GM10266 (cell line): ENCODE results near the gene FKBP9.
"Not testable (repeated sequence)": the region's sequence is repeated elsewhere in the genome, so short reads cannot be mapped to it uniquely, and the experiment has no call there.

Source experiments
- DNase-seq: peaks from one replicate; pipeline ENCODE4 v3.0.0; 2012; ENCODE audit errors: extremely low spot score
- CTCF ChIP-seq: IDR thresholded peaks from 2 replicates; pipeline ENCODE4 v1.5.1; 2012; ENCODE audit warnings: mild to moderate bottlenecking, low read depth; ENCODE audit not compliant: control insufficient read depth, insufficient read depth; ENCODE audit errors: missing control alignments

The FKBP9 gene, protein sequence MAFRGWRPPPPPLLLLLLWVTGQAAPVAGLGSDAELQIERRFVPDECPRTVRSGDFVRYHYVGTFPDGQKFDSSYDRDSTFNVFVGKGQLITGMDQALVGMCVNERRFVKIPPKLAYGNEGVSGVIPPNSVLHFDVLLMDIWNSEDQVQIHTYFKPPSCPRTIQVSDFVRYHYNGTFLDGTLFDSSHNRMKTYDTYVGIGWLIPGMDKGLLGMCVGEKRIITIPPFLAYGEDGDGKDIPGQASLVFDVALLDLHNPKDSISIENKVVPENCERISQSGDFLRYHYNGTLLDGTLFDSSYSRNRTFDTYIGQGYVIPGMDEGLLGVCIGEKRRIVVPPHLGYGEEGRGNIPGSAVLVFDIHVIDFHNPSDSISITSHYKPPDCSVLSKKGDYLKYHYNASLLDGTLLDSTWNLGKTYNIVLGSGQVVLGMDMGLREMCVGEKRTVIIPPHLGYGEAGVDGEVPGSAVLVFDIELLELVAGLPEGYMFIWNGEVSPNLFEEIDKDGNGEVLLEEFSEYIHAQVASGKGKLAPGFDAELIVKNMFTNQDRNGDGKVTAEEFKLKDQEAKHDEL

GRCh38 chr7:32957326-32958045 is at the start of gene FKBP9:
FKBP9 (plus strand) TSS chr7:32957440; CDS start chr7:32957574, 134 bp downstream.
- no peak for TF ChIP-seq CTCF
- DNase-seq = peak; percentile 82

GRCh38 chr7:32910195-32910594 is 47.0 kb upstream of the FKBP9 start:
- DNase-seq = no peak
- no peak for TF ChIP-seq CTCF

- no peak for DNase-seq
- TF ChIP-seq CTCF = no peak
Measured at GRCh38 chr7:32914184-32914583, 43.1 kb upstream of the FKBP9 start.

DNA sequence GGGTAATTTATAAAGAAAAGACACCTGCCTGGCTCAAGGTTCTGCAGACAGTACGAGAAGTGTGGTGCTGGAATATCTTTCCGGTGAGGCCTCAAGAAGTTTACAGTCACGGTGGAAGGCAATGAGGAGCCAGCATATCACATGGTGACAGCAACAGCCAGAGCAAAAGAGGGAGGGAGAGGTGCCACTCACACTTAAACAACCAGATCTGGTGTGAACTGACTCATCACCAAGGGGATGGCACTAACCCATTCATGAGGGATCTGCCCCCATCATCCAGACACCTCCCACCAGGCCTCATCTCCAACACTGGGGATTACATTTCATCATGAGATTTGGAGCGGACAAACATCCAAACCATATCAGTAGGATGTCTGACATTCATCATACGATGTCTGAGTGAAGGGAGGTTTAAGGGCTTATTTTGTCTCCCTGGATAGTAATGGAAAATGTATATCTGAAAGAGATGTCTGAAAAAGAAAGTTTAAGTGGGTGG is 42.2 kb upstream of the FKBP9 start:
- TF ChIP-seq CTCF = no peak

DNA sequence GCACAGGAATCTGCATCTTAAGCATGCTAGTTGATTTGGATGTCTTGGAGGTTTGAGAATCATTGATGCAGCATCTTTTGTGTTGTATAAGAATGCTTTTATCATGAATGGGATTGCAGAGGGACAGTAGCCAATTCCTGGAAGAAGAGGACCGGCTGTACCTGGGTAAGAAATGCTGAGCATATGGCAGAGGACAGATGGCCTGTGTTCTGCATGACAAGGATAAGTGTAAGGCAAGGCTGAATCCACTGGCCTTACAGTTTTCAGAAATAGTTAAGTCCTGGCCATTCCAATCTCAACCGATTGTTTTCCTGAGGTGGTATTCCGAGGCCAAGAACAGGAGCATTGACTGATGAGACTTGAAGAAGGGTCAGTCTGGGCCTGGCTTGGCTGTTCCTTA is 41.2 kb upstream of the FKBP9 start:
- no peak for DNase-seq
- no peak for TF ChIP-seq CTCF

More for the DNA sequence above, 42.2 kb upstream of the FKBP9 start:
- DNase-seq = no peak

DNA sequence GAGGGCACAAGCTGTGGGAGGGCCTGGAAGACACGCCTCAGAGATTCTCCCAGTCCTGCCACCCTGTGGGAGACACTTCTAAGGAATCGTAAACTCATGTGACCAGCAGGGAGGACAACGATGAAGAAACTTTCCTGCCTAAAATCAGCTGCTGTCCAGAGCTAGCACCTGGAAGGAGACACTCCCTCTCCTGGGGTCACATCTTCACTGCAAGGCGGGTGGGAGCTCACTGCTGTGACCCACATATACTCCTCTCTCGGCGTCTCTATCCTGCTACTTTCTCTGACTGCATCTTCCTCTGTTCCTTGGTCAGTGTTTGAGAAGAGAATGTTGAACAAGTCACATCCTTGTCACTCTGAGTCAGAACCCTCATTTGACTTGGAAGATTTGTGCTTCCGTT is 40.2 kb upstream of the FKBP9 start:
- not testable (repeated sequence) for DNase-seq

DNA sequence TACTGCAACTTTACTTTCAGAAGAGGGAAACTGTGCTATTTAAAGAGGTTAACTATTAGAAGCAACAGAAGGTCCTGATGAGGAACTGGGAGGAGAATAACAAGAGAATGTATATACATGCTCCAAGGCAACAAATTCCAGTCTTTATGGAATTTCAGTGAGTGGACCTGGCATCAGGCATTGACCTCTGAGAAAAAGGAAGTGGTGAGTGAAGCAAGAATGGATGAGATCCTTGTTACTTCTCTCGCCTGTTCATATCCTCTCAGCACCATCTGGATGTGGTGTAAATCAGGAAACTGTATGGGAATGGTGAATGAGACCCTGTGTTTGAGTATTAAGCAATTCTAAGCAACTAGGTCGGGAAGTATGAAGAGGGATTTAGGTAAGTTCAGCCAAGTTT is 35.3 kb upstream of the FKBP9 start:
- no peak for TF ChIP-seq CTCF
- DNase-seq = no peak
